Measurements from ENCODE around the gene DYNLL2.
"Not testable (repeated sequence)": the region's sequence is repeated elsewhere in the genome, so short reads cannot be mapped to it uniquely, and the experiment has no call there.

DYNLL2 gene

DNA sequence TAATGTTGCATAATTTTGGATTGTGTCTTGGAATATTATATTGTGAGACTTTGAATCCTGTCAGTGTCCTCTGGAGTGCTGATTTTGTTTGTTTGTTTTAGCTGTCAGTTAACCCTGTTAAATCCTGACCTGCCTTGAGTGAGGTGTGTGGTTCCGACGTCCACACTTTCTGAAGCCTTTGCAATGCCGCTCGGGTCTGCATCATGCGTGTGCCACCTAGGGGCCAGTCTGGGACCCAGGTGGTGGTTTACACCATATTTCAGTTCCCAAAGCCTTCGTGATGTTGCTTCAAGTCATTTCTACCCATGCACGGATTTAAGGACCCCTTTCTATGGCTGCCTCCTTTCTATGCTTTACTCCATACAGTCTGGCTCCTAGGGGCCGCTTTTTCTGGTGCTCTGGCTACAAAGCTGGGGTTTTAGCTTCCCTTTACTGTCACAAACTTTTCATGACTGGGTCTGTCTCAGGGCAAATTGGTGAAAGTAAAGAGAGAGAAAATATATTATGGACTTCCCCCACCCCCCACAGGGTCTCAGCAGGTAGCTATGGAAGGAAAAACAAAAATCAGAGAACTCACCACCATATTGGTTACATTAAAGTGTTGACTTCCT is 53.6 kb downstream of the DYNLL2 start:
- Histone ChIP-seq H3K4me3 (ENCODE audit: low read depth, low read length) (no peak overlapping the region), H3K27me3 (peaks cover 76% of the 10 kb centered on the region), H3K9me3 (no peaks in the 10 kb centered on the region), H3K4me1 (no peaks in the 10 kb centered on the region), H3K36me3 (no peaks in the 10 kb centered on the region)
- TF ChIP-seq, protein P1, sequence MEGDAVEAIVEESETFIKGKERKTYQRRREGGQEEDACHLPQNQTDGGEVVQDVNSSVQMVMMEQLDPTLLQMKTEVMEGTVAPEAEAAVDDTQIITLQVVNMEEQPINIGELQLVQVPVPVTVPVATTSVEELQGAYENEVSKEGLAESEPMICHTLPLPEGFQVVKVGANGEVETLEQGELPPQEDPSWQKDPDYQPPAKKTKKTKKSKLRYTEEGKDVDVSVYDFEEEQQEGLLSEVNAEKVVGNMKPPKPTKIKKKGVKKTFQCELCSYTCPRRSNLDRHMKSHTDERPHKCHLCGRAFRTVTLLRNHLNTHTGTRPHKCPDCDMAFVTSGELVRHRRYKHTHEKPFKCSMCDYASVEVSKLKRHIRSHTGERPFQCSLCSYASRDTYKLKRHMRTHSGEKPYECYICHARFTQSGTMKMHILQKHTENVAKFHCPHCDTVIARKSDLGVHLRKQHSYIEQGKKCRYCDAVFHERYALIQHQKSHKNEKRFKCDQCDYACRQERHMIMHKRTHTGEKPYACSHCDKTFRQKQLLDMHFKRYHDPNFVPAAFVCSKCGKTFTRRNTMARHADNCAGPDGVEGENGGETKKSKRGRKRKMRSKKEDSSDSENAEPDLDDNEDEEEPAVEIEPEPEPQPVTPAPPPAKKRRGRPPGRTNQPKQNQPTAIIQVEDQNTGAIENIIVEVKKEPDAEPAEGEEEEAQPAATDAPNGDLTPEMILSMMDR (IDR thresholded peaks at IDR 0.05; ENCODE audit: low read depth, low read length) = peak; percentile 77
- DNase-seq = peak; percentile 49

DNA sequence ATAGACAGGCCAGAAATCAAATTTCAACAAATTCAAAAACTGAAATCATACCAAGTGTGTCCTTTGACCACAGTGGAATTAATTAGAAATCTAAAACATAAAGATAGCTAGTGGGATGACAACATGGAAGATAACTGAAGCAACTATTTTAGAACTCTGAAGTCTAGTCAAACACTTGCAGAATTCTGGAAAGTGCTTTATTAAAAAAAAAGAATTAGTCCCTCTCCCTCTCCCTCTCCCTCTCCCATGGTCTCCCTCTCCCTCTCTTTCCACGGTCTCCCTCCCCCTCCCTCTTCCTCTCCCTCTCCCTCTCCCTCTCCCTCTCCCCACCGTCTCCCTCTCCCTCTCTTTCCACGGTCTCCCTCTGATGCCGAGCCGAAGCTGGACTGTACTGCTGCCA is 58.3 kb downstream of the DYNLL2 start:
- H3K4me1 ChIP-seq = no peaks in the 10 kb centered on the region
- H3K36me3 ChIP-seq = no peaks in the 10 kb centered on the region
- DNase-seq = no peak
- peaks cover 62% of the 10 kb centered on the region for H3K27me3 ChIP-seq
- H3K4me3 ChIP-seq (ENCODE audit: low read depth, low read length) = no peak overlapping the region
- no peaks in the 10 kb centered on the region; the same call in 1 of the 2 replicates for H3K9me3 ChIP-seq
- TF ChIP-seq, protein P1 (IDR thresholded peaks at IDR 0.05; ENCODE audit: low read depth, low read length) = no peak

DNA sequence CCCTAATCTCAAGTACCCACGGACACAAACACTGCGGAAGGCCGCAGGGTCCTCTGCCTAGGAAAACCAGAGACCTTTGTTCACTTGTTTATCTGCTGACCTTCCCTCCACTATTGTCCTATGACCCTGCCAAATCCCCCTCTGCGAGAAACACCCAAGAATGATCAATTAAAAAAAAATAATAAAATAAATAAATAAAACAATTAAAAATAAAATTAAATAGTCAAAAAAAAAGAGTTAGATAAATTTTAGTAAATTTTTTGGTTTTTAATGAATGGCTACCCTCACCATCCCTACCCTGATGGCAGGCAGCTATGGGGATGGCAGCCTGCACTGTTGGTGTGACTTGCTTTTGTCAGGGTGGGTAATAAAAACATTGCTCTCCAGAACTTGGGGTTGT is 60.1 kb downstream of the DYNLL2 start:
- not testable (repeated sequence) for H3K9me3 ChIP-seq; H3K4me1 ChIP-seq; H3K4me3 ChIP-seq (ENCODE audit: low read depth, low read length); DNase-seq; H3K36me3 ChIP-seq
- H3K27me3 ChIP-seq = peaks cover 62% of the 10 kb centered on the region

DNA sequence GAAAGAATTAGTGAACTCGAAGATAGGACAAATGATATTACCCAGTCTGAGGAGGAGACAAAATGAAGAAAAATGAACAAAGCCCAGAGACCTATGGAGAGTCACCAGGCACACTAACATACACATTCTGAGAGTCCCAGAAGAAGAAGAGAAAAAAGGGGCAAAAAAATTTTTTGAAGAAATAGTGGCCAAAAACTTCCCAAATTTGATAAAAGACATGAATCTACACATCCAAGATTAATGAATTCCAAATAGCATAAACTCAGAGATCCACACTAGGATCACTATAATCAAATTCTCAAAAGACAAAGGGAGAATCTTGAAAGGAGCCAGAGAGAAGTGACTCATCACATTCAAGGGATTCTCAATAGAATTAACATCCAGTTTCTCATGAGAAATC is 61.6 kb downstream of the DYNLL2 start:
- H3K36me3 ChIP-seq = no peaks in the 10 kb centered on the region
- H3K4me3 ChIP-seq (ENCODE audit: low read depth, low read length) = no peak overlapping the region
- DNase-seq = no peak
- no peaks in the 10 kb centered on the region; the same call in 1 of the 2 replicates for H3K9me3 ChIP-seq
- TF ChIP-seq, protein P1 (IDR thresholded peaks at IDR 0.05; ENCODE audit: low read depth, low read length) = no peak
- peaks cover 62% of the 10 kb centered on the region for H3K27me3 ChIP-seq
- no peaks in the 10 kb centered on the region for H3K4me1 ChIP-seq
